ENCODE results near the gene SMPDL3A. TPM values are rescaled to one million over a fixed set of nuclear protein-coding genes. Genes with fewer than 3 reads are reported as not detected.

The SMPDL3A gene
- total RNA-seq, 1 experiment from 2014 or later, result 0.59 TPM

DNA sequence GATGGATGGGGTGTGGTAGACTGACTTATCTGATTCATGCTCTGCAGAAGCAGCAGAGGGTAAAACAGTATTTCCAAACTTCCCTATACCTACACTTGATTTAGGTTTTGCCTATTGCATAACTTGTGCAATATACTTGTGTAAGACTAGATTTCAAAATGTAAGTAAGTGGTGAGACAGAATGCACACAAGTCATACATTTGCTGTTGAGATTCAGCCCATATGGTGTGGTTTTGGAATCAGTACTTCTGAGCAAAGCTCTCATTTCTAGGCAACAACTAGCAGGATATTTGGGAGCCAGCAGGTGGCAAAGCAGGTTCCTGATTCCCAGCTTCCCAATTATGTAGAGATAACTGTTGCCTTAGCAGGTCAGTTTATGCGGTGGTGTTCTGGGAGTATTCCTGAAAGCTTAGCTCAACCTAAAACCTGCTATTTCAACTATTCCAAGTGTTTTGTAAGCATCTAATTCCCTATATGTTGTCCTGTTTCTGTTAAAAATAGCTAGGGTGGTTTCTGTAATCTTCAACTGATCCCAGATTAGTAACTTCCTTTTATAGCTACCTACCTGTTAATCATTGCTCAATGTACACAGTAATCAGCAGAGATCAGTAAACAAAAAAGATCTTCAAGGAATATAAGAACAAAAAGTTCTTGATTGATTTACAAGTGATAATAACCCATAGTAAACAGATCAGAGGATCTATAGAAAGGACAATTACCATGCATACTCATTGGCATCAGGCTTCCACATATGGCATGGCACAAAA, 18.0 kb upstream of the SMPDL3A start:
- WGBS (ENCODE audit: extremely low coverage, insufficient read length, low lambda C conversion rate), result no CpG with 5 or more reads among the region's 1 CpG
- peak; percentile 51 for TF ChIP-seq CTCF (conservative IDR thresholded peaks at IDR 0.05)
- no peak for DNase-seq

More for the DNA sequence above, 18.0 kb upstream of the SMPDL3A start:
- H3K79me1 ChIP-seq (ENCODE audit: insufficient read depth, low read depth, low read length, poor library complexity, severe bottlenecking), result no peaks in the 10 kb centered on the region
- H3K14ac ChIP-seq (ENCODE audit: insufficient read depth, low read length), result no peak overlapping the region
- H2BK5ac ChIP-seq (ENCODE audit: insufficient read length, low read length), result no peak overlapping the region
- no peak overlapping the region for H2AK5ac ChIP-seq (ENCODE audit: insufficient read length, low read length)
- no peak overlapping the region for H3K23ac ChIP-seq (ENCODE audit: insufficient read length, low read depth, low read length)
- no peak overlapping the region for H3K4ac ChIP-seq (ENCODE audit: low read depth, low read length)
- Mint-ChIP-seq H3K9me3 (no peaks in the 10 kb centered on the region), H3K36me3 (ENCODE audit: insufficient read depth in 1 of 3, low read depth in 3 of 3) (no peaks in the 10 kb centered on the region), H3K4me3 (no peak overlapping the region), H3K27ac (no peak overlapping the region), H3K4me1 (0 out of 4 replicates have a peak, but pooled peaks cover 0 to 2% of the 10 kb centered on the region in 2 experiments), H3K27me3 (ENCODE audit: low read depth) (no peaks in the 10 kb centered on the region)
- H4K8ac ChIP-seq (replicated peaks; ENCODE audit: insufficient read length, low read depth, low read length), result no peak overlapping the region
- H4K91ac ChIP-seq (ENCODE audit: insufficient read length, low read depth, low read length), result no peak overlapping the region
- H3K4me1 ChIP-seq (ENCODE audit: insufficient read depth, low read length), result no peaks in the 10 kb centered on the region
- H2BK120ac ChIP-seq (ENCODE audit: low read depth, low read length, poor library complexity, severe bottlenecking), result no peak overlapping the region
- no peak overlapping the region for H4K5ac ChIP-seq (ENCODE audit: insufficient read length, low read depth, low read length)
- no peaks in the 10 kb centered on the region for H4K20me1 ChIP-seq (ENCODE audit: control insufficient read depth, insufficient read depth, insufficient read length)
- H3K18ac ChIP-seq (ENCODE audit: insufficient read length, low read depth, low read length), result no peak overlapping the region
- H3K27ac ChIP-seq (ENCODE audit: insufficient read length, low read depth, low read length), result no peak overlapping the region
- H3K27me3 ChIP-seq (ENCODE audit: insufficient read depth, low read length), result no peaks in the 10 kb centered on the region
- H3K9ac ChIP-seq (ENCODE audit: extremely low read depth, insufficient read length, low read length), result no peak overlapping the region
- no peaks in the 10 kb centered on the region for H3K79me2 ChIP-seq (ENCODE audit: insufficient read depth, low read length)
- H2BK12ac ChIP-seq (ENCODE audit: insufficient read length, low read depth, low read length), result no peak overlapping the region
- H3K4me2 ChIP-seq (ENCODE audit: insufficient read depth, insufficient read length, low read length), result no peak overlapping the region
- H2AFZ ChIP-seq (ENCODE audit: low read length), result no peak overlapping the region
- no peak overlapping the region for H2BK20ac ChIP-seq (ENCODE audit: low read depth, low read length, poor library complexity, severe bottlenecking)
- no peak overlapping the region for H2BK15ac ChIP-seq (ENCODE audit: low read depth, low read length)
- no peaks in the 10 kb centered on the region for H3K9me3 ChIP-seq (ENCODE audit: control insufficient read depth, low read depth, low read length)
- no peak overlapping the region for H3T11ph ChIP-seq (ENCODE audit: low read length)
- H3K23me2 ChIP-seq (ENCODE audit: insufficient read length, low read depth, low read length, poor library complexity, severe bottlenecking), result no peaks in the 10 kb centered on the region
- no peak overlapping the region for H3K56ac ChIP-seq (ENCODE audit: insufficient read length, low read depth, low read length)
